ENCODE results near the gene MRPS6. TPM values are rescaled to one million over a fixed set of nuclear protein-coding genes. Genes with fewer than 3 reads are reported as not detected.

Gene MRPS6
- total and polyA plus RNA-seq, 12 donors, result 25.4 to 135 (median 83.6) TPM

DNA sequence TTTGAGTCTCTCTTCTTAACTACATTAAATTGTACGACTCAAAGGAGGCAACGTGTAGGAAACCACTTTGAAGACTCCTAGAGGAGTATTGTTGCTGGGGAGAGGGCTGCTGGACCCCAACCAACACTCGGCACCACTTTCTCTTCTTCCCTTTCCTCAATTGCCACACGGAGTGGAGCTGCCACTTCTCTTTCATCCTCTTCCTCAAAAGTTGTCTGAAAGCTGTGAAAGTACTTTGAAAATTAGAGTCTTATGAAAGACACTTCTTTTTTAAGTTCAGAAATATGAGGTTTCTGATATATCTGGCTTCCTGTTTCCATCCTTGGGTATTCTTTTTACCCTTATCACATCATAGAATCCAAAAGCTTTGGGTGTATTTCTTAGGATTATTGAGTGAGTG, 59.5 kb downstream of the MRPS6 start:
- intact Hi-C loops (cut with DNase I), result no loop called here
- no peaks in the 10 kb centered on the region for H3K27me3 ChIP-seq
- peak overlapping the region in 3 of 5 donors; percentile 90 to 92 (median 91) for H3K27ac ChIP-seq
- H3K4me1 ChIP-seq (replicated peaks in 1 of 2), result peaks cover 51 to 54% of the 10 kb centered on the region in 2 donors
- TF ChIP-seq, protein P1, sequence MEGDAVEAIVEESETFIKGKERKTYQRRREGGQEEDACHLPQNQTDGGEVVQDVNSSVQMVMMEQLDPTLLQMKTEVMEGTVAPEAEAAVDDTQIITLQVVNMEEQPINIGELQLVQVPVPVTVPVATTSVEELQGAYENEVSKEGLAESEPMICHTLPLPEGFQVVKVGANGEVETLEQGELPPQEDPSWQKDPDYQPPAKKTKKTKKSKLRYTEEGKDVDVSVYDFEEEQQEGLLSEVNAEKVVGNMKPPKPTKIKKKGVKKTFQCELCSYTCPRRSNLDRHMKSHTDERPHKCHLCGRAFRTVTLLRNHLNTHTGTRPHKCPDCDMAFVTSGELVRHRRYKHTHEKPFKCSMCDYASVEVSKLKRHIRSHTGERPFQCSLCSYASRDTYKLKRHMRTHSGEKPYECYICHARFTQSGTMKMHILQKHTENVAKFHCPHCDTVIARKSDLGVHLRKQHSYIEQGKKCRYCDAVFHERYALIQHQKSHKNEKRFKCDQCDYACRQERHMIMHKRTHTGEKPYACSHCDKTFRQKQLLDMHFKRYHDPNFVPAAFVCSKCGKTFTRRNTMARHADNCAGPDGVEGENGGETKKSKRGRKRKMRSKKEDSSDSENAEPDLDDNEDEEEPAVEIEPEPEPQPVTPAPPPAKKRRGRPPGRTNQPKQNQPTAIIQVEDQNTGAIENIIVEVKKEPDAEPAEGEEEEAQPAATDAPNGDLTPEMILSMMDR (IDR thresholded peaks at IDR 0.05), result no peak
- no peak for TF ChIP-seq POLR2A (IDR thresholded peaks at IDR 0.05)
- no peaks in the 10 kb centered on the region for H3K36me3 ChIP-seq (replicated peaks in 1 of 2)
- H3K4me3 ChIP-seq, result no peak overlapping the region
- peaks cover 0 to 3% (median 0%) of the 10 kb centered on the region in 3 donors for H3K9me3 ChIP-seq (replicated peaks in 1 of 3)
- no peak for DNase-seq
- WGBS, 4 donors, result 50 to 64% (median 56%) methylated on average over 4 of the region's 4 CpGs

DNA sequence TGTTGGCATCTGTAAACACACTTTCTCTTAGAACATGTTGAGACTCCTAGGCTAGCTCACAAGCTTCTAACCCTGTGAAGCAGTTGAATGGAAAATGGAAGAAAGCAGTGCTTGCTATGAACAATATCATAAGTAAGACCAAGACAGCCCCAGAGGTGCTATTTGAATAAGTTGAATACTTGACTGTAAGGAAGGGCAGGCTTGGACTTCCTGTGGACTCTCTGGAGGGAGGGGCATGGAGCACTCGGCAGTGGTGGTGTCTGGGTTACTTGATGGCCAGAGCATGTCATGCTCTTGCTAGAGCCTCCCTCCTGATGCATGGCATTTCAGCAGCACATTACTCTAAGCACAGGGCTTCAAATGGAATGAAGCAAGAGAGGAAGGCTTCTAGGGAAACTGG, 60.0 kb downstream of the MRPS6 start:
- intact Hi-C loops (cut with DNase I), result no loop called here

DNA sequence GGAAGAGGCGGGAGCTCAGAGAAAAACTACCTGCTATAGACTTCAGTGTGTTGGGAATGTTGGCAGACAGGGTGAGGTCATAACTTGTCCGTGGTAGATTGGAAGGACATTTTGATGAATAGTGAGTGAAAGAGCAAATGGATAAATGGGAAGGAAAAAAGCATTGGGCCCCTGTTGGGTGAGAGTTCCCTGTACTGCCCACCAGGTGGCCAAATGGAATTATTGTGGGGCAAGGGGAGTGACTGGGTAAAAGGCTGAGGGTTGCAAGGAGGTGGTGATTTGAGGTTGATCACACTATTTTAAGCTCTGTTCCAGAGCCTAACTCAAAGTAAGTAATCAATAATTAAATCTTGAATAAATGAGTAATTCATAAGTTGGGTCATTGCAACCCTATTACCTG, 60.4 kb downstream of the MRPS6 start:
- Histone ChIP-seq H3K4me1 (replicated peaks in 1 of 2) (peaks cover 42 to 45% of the 10 kb centered on the region in 2 donors), H3K9me3 (replicated peaks in 1 of 3) (peaks cover 0 to 3% (median 0%) of the 10 kb centered on the region in 3 donors), H3K4me3 (no peak overlapping the region), H3K27ac (no peak overlapping the region), H3K36me3 (replicated peaks in 1 of 2) (no peaks in the 10 kb centered on the region), H3K27me3 (no peaks in the 10 kb centered on the region)
- intact Hi-C loops (cut with DNase I), result no loop called here
- 54 to 64% (median 58%) methylated on average over 2 of the region's 2 CpGs for WGBS, 4 donors
- no peak for TF ChIP-seq POLR2A (IDR thresholded peaks at IDR 0.05)
- TF ChIP-seq, protein P1 (IDR thresholded peaks at IDR 0.05), result peak in 3 of 6 experiments; percentile 28 to 49 (median 30)
- DNase-seq, result no peak

More for the DNA sequence above, 60.0 kb downstream of the MRPS6 start:
- TF ChIP-seq POLR2A (IDR thresholded peaks at IDR 0.05), result no peak
- TF ChIP-seq, protein P1 (IDR thresholded peaks at IDR 0.05), result no peak
- Histone ChIP-seq H3K9me3 (replicated peaks in 1 of 3) (peaks cover 0 to 3% (median 0%) of the 10 kb centered on the region in 3 donors), H3K4me1 (replicated peaks in 1 of 2) (peaks cover 46 to 49% of the 10 kb centered on the region in 2 donors), H3K27ac (peak overlapping the region in 2 of 5 donors; percentile 90 to 92), H3K36me3 (replicated peaks in 1 of 2) (no peaks in the 10 kb centered on the region), H3K4me3 (no peak overlapping the region), H3K27me3 (no peaks in the 10 kb centered on the region)
- no peak for DNase-seq
- 9 to 70% (median 53%) methylated on average over 1 of the region's 1 CpG for WGBS, 4 donors

DNA sequence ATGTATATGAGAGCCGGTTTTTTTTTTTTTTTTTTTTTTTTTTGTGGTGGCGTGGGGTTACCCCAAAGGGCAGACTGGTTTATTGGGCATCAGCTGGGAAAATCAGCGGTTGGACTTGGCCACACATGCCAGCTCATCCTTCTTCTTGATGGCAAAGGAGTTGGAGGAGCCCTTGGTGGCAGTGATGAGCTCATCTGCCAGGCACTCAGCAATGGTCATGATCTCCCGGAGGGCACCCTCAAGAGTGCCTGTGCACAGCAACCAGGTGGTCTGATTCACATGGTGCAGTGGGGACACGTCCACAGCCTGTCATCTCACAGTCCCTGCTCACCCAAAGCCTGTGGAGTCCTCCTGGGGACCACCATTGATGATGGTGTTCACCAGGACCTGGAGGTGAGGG, 62.0 kb downstream of the MRPS6 start:
- Histone ChIP-seq H3K4me3 (no peak overlapping the region), H3K36me3 (replicated peaks in 1 of 2) (no peaks in the 10 kb centered on the region), H3K4me1 (replicated peaks in 1 of 2) (peaks cover 28 to 30% of the 10 kb centered on the region in 2 donors), H3K9me3 (replicated peaks in 1 of 3) (peaks cover 0 to 3% (median 0%) of the 10 kb centered on the region in 3 donors), H3K27ac (no peak overlapping the region), H3K27me3 (no peaks in the 10 kb centered on the region)
- intact Hi-C loops (cut with DNase I), result no loop called here
- 88 to 96% (median 92%) methylated on average over 3 to 5 of the region's 5 CpGs for WGBS, 4 donors
- TF ChIP-seq POLR2A (IDR thresholded peaks at IDR 0.05), result no peak
- TF ChIP-seq, protein P1 (IDR thresholded peaks at IDR 0.05), result no peak
- DNase-seq, result no peak
